Endothelial cell of umbilical vein (primary cell): ENCODE data around the gene CCDC28A. TPM values are rescaled to one million over a fixed set of nuclear protein-coding genes. Genes with fewer than 3 reads are reported as not detected.
A peak's percentile ranks its signal among the peaks of the same experiment; 100 is the strongest.

Source experiments
- BruUV-seq: library from RNA; stranded (reverse); fragments of 400-500 nt; replicated peaks from 2 replicates; lab custom pipeline; 2021; lab: Mats Ljungman, UMichigan
- CTCF ChIA-PET: fragments of 300-600, 350-600 bp; sonication (Branson Sonifier 250); formaldehyde crosslinking; loops from one replicate; lab custom pipeline; 2021; ENCODE audit warnings: antibody characterized with exemption, inconsistent platforms; lab: Charles Lee
- POLR2A ChIA-PET: fragments of 300-600, 350-600 bp; sonication (Branson Sonifier 250); formaldehyde crosslinking; loops from one replicate; lab custom pipeline; 2021; ENCODE audit warnings: antibody characterized with exemption, inconsistent platforms; lab: Charles Lee
- DNase-seq: peaks from one replicate; pipeline ENCODE4 v3.0.0-alpha.2; 2011; ENCODE audit warnings: low read depth, low spot score
- FAIRE-seq: peaks from 2 replicates; lab custom pipeline; 2011; peaks lifted over from hg19 to GRCh38; lab: Jason Lieb, UNC
- H2AFZ ChIP-seq: 2 replicates; pipeline ENCODE4 v1.6.0; 2012; ENCODE audit warnings: low read depth, low read length, control low read depth, inconsistent platforms
- H3K27ac ChIP-seq: 2 replicates; pipeline ENCODE4 v1.5.1; 2011; ENCODE audit warnings: low read depth, mild to moderate bottlenecking, control low read depth, low read length, moderate library complexity; ENCODE audit not compliant: insufficient read depth
- H3K27me3 ChIP-seq, 2 experiments: 2 replicates each; pipeline versions ENCODE4 v1.6.0 to v1.6.1; 2011; ENCODE audit warnings: low read length in 2 of 2, mixed read lengths in 1 of 2; ENCODE audit not compliant: control insufficient read depth in 2 of 2, insufficient read depth in 2 of 2
- H3K36me3 ChIP-seq, 2 experiments: 2 replicates in 1 of 2; 3 replicates in 1 of 2; pipeline ENCODE4 v1.5.1; 2011; ENCODE audit warnings: low read length in 2 of 2, mild to moderate bottlenecking in 1 of 2, moderate library complexity in 1 of 2; ENCODE audit not compliant: control insufficient read depth in 2 of 2, insufficient read depth in 2 of 2; ENCODE audit errors: extremely low read depth in 1 of 2
- H3K4me1 ChIP-seq: 3 replicates; pipeline ENCODE4 v1.5.1; 2011; ENCODE audit warnings: mild to moderate bottlenecking, low read length; ENCODE audit not compliant: control insufficient read depth, insufficient read depth; ENCODE audit errors: extremely low read depth
- H3K4me2 ChIP-seq: 2 replicates; pipeline ENCODE4 v1.6.1; 2011; ENCODE audit warnings: low read length, control low read depth, mixed read lengths; ENCODE audit not compliant: insufficient read depth
- H3K4me3 ChIP-seq, 3 experiments: fragments of 200-600 bp in 1 of 3; sonication (generic), shearing (Covaris generic) in 1 of 3; replicated peaks in 1 of 3; 2 replicates each; pipeline ENCODE4 v1.5.1; 2011 to 2016; ENCODE audit warnings: control low read depth in 3 of 3, low read length in 3 of 3, mild to moderate bottlenecking in 2 of 3, inconsistent platforms in 1 of 3, low read depth in 1 of 3, moderate library complexity in 1 of 3; ENCODE audit not compliant: insufficient read depth in 1 of 3
- H3K79me2 ChIP-seq: 2 replicates; pipeline ENCODE4 v1.6.0; 2012; ENCODE audit warnings: low read length, inconsistent platforms; ENCODE audit not compliant: control insufficient read depth, insufficient read depth
- H3K9ac ChIP-seq: replicated peaks from 2 replicates; pipeline ENCODE3; 2011; ENCODE audit warnings: low read length, control low read depth; ENCODE audit not compliant: insufficient read depth; ENCODE audit errors: extremely low read depth
- H3K9me1 ChIP-seq: replicated peaks from 3 replicates; pipeline ENCODE4 v1.6.0; 2011; ENCODE audit warnings: mild to moderate bottlenecking, low read length; ENCODE audit not compliant: control insufficient read depth, insufficient read depth; ENCODE audit errors: extremely low read depth
- H3K9me3 ChIP-seq: replicated peaks from 2 replicates; pipeline ENCODE4 v1.5.1; 2012; ENCODE audit warnings: low read length, inconsistent platforms; ENCODE audit not compliant: control insufficient read depth, insufficient read depth
- H4K20me1 ChIP-seq: replicated peaks from 2 replicates; pipeline ENCODE3; 2011; ENCODE audit warnings: mild to moderate bottlenecking, low read length; ENCODE audit not compliant: control insufficient read depth, insufficient read depth; ENCODE audit errors: extremely low read depth
- CTCF ChIP-seq, 2 donors: IDR thresholded peaks; 1 replicate in 1 of 2; 2 replicates in 1 of 2; pipeline ENCODE4 v1.5.1; 2011; ENCODE audit warnings: low read length in 2 of 2, mild to moderate bottlenecking in 2 of 2, moderate library complexity in 2 of 2, control low read depth in 1 of 2, inconsistent platforms in 1 of 2, low read depth in 1 of 2; ENCODE audit not compliant: insufficient read depth in 1 of 2; ENCODE audit errors: extremely low read depth in 1 of 2
- EZH2 ChIP-seq: IDR thresholded peaks from 2 replicates; pipeline ENCODE4 v1.6.1; 2012; ENCODE audit warnings: borderline replicate concordance, low read depth, mild to moderate bottlenecking, moderate library complexity, low read length, inconsistent platforms; ENCODE audit not compliant: severe bottlenecking
- FOS ChIP-seq: IDR thresholded peaks from 2 replicates; pipeline ENCODE4 v1.6.1; 2011; ENCODE audit warnings: mild to moderate bottlenecking, low read length, moderate library complexity, borderline replicate concordance; ENCODE audit not compliant: insufficient read depth
- GATA2 ChIP-seq: IDR thresholded peaks from 2 replicates; pipeline ENCODE4 v1.7.0; 2011; ENCODE audit warnings: low read depth, mild to moderate bottlenecking, moderate library complexity, mixed read lengths, low read length; ENCODE audit not compliant: insufficient read length, insufficient read depth
- JUN ChIP-seq: IDR thresholded peaks from 2 replicates; pipeline ENCODE4 v1.6.1; 2011; ENCODE audit warnings: borderline replicate concordance, low read depth; ENCODE audit not compliant: insufficient read length, insufficient read depth
- MAX ChIP-seq: IDR thresholded peaks from 2 replicates; pipeline ENCODE4 v1.6.1; 2011; ENCODE audit not compliant: insufficient read depth, insufficient read length
- MYC ChIP-seq: IDR thresholded peaks from one replicate; pipeline ENCODE4 v1.6.1; 2011; ENCODE audit warnings: mild to moderate bottlenecking, low read depth, low read length
- POLR2A ChIP-seq: IDR thresholded peaks from 2 replicates; pipeline ENCODE4 v1.6.1; 2012; ENCODE audit warnings: low read depth, mild to moderate bottlenecking, control low read depth, low read length
- POLR2AphosphoS5 ChIP-seq: IDR thresholded peaks from 2 replicates; pipeline ENCODE4 v1.6.1; 2012; ENCODE audit warnings: low read depth, mild to moderate bottlenecking, control low read depth, low read length, moderate library complexity; ENCODE audit not compliant: insufficient read depth
- dilution Hi-C: fragments of 300-500 bp; cut with MboI; formaldehyde crosslinking; loops from one replicate; pipeline ENCODE4 v1.15.0; 2019; ENCODE audit warnings: low sequenced_read_pairs; ENCODE audit not compliant: extremely low pct_ligation_motif_present
- intact Hi-C: fragments of 100-400 bp; cut with micrococcal nuclease; formaldehyde crosslinking; loops from one replicate; pipeline ENCODE4 v1.10.0; 2022
- polyA plus RNA-seq, 4 experiments: library from polyadenylated mRNA; depleted of rRNA in 3 of 4; stranded (reverse) in 3 of 4; unstranded in 1 of 4; fragments of >200 nt; gene quantifications; 2 replicates each; pipeline versions ENCODE4 v1.2.1 to v1.2.3, GENCODE V29; 2011 to 2012; ENCODE audit warnings: missing spikeins in 1 of 4
- total RNA-seq: library from RNA; stranded (reverse); gene quantifications from 2 replicates; pipeline ENCODE4 v1.2.3, GENCODE V29; 2021

The CCDC28A gene
- total and polyA plus RNA-seq, 2 donors (not counting 3 experiments of a cell fraction or from before 2014, with no cell fraction given): 11.1 to 12.8 TPM

GRCh38 chr6:138814179-138814834 lies 40.7 kb downstream of the CCDC28A start:
- H3K9me1 ChIP-seq: no peaks in the 10 kb centered on the region
- dilution Hi-C loops (no loop called here), intact Hi-C loops (no loop called here)
- H3K79me2 ChIP-seq: no peaks in the 10 kb centered on the region
- no peak overlapping the region for H3K4me2 ChIP-seq
- peaks cover 23% of the 10 kb centered on the region for H3K4me1 ChIP-seq
- DNase-seq: peak; percentile 46
- TF ChIP-seq FOS (no peak), POLR2AphosphoS5 (no peak), MAX (no peak), MYC (no peak), GATA2 (no peak), POLR2A (no peak), CTCF (IDR thresholded peaks at IDR 0.05; ENCODE audit: extremely low read depth in 1 of 2, insufficient read depth in 1 of 2, low read depth in 1 of 2, low read length in 2 of 2) (no peak), JUN (no peak), EZH2 (no peak)
- no peak overlapping the region for H3K27ac ChIP-seq
- H2AFZ ChIP-seq: peak overlapping the region; percentile 50
- POLR2A ChIA-PET: no interaction called here
- no peak overlapping the region for H3K9ac ChIP-seq
- no peaks in the 10 kb centered on the region for H3K36me3 ChIP-seq
- H3K9me3 ChIP-seq: no peaks in the 10 kb centered on the region
- H4K20me1 ChIP-seq: no peaks in the 10 kb centered on the region
- H3K4me3 ChIP-seq: no peak overlapping the region
- no TSS peak for BruUV-seq
- CTCF ChIA-PET: interaction anchor here (0.6 to 3.2 kb wide), 7 partner anchors 14 to 550 kb away, joined by 3 to 78 read pairs (median 3); partner anchors contain the start of gene REPS1
- no peak for FAIRE-seq
- H3K27me3 ChIP-seq: no peaks in the 10 kb centered on the region
